NT2/D1 (cell line): ENCODE data around the gene BANP.

Source experiments
- YY1 ChIP-seq: IDR thresholded peaks from 2 replicates; pipeline ENCODE4 v1.6.1; 2011; ENCODE audit not compliant: insufficient read length, insufficient read depth
- ZNF274 ChIP-seq: IDR thresholded peaks from 2 replicates; pipeline ENCODE4 v1.6.1; 2011; ENCODE audit warnings: mild to moderate bottlenecking, low read depth, low read length

DNA sequence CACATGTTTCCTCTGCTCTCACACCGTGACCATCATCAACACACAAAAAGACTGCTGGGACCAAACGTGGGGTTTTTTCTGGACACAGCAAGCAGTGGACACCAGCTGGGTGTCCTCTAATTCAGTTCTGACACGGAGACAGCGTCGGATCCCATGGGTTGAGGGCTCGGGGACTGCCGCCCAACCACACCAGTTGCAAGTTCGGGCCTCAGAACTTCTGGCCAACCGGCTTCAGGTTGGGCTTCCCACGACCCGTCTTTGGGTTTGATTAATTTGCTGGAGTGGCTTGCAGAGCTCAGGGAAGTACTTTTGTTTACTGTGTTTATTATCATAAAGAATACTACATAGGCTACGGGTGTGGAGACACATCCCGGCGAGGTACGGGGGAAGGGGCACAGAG, 97.8 kb downstream of the BANP start:
- TF ChIP-seq ZNF274 (no peak), YY1 (no peak)
